H9 (cell line): ENCODE results near the gene ARHGEF7. TPM values are rescaled to one million over a fixed set of nuclear protein-coding genes. Genes with fewer than 3 reads are reported as not detected.

ENCODE experiments used
- DNase-seq: peaks from one replicate; pipeline ENCODE4 v3.0.0-alpha.2; 2017
- H2AFZ ChIP-seq: one replicate; pipeline ENCODE4 v1.6.1; 2013; ENCODE audit warnings: mild to moderate bottlenecking, low read length, control low read depth, moderate library complexity
- H2AK5ac ChIP-seq: 2 replicates; pipeline ENCODE4 v1.6.1; 2013; ENCODE audit warnings: low read length, control low read depth, mixed read lengths; ENCODE audit not compliant: insufficient read length
- H2BK120ac ChIP-seq: one replicate; pipeline ENCODE4 v1.6.1; 2013; ENCODE audit warnings: low read depth, mild to moderate bottlenecking, low read length, control low read depth, inconsistent platforms; ENCODE audit not compliant: poor library complexity, severe bottlenecking
- H2BK12ac ChIP-seq: 2 replicates; pipeline ENCODE4 v1.6.1; 2013; ENCODE audit warnings: low read length, control low read depth, mixed read lengths, low read depth; ENCODE audit not compliant: insufficient read length
- H2BK15ac ChIP-seq: 2 replicates; pipeline ENCODE4 v1.6.1; 2013; ENCODE audit warnings: low read depth, low read length, control low read depth
- H2BK20ac ChIP-seq: one replicate; pipeline ENCODE4 v1.6.1; 2013; ENCODE audit warnings: low read depth, mild to moderate bottlenecking, low read length, control low read depth, inconsistent platforms; ENCODE audit not compliant: poor library complexity, severe bottlenecking
- H2BK5ac ChIP-seq: 2 replicates; pipeline ENCODE4 v1.6.1; 2013; ENCODE audit warnings: low read length, control low read depth, mixed read lengths; ENCODE audit not compliant: insufficient read length
- H3K14ac ChIP-seq: 2 replicates; pipeline ENCODE4 v1.6.1; 2013; ENCODE audit warnings: low read length, control low read depth; ENCODE audit not compliant: insufficient read depth
- H3K18ac ChIP-seq: 2 replicates; pipeline ENCODE4 v1.6.1; 2013; ENCODE audit warnings: low read depth, mild to moderate bottlenecking, mixed read lengths, low read length, control low read depth; ENCODE audit not compliant: insufficient read length
- H3K23ac ChIP-seq: 2 replicates; pipeline ENCODE4 v1.6.1; 2013; ENCODE audit warnings: low read length, control low read depth, mixed read lengths, low read depth; ENCODE audit not compliant: insufficient read length
- H3K23me2 ChIP-seq: 2 replicates; pipeline ENCODE4 v1.6.1; 2013; ENCODE audit warnings: low read depth, mild to moderate bottlenecking, mixed read lengths, low read length, control low read depth; ENCODE audit not compliant: insufficient read length, poor library complexity, severe bottlenecking
- H3K27ac ChIP-seq: 2 replicates; pipeline ENCODE4 v1.5.1; 2013; ENCODE audit warnings: low read length, control low read depth, mixed read lengths, low read depth; ENCODE audit not compliant: insufficient read length
- H3K27me3 ChIP-seq: 2 replicates; pipeline ENCODE4 v1.6.1; 2013; ENCODE audit warnings: low read length, control low read depth, inconsistent platforms; ENCODE audit not compliant: insufficient read depth
- H3K4ac ChIP-seq: 2 replicates; pipeline ENCODE4 v1.6.1; 2013; ENCODE audit warnings: low read depth, mild to moderate bottlenecking, control low read depth, inconsistent platforms, low read length, moderate library complexity
- H3K4me1 ChIP-seq: 2 replicates; pipeline ENCODE4 v1.6.1; 2013; ENCODE audit warnings: low read length, control low read depth, inconsistent platforms; ENCODE audit not compliant: insufficient read depth
- H3K4me2 ChIP-seq: 2 replicates; pipeline ENCODE4 v1.6.1; 2013; ENCODE audit warnings: low read length, control low read depth, mixed read lengths; ENCODE audit not compliant: insufficient read length, insufficient read depth
- H3K56ac ChIP-seq: 2 replicates; pipeline ENCODE4 v1.6.1; 2013; ENCODE audit warnings: low read depth, mild to moderate bottlenecking, mixed read lengths, low read length, control low read depth; ENCODE audit not compliant: insufficient read length
- H3K79me1 ChIP-seq: 2 replicates; pipeline ENCODE4 v1.6.1; 2013; ENCODE audit warnings: low read depth, mild to moderate bottlenecking, moderate library complexity, low read length, control low read depth, inconsistent platforms; ENCODE audit not compliant: insufficient read depth, poor library complexity, severe bottlenecking
- H3K79me2 ChIP-seq: 2 replicates; pipeline ENCODE4 v1.6.1; 2013; ENCODE audit warnings: low read length, control low read depth, inconsistent platforms; ENCODE audit not compliant: insufficient read depth
- H3K9ac ChIP-seq: 2 replicates; pipeline ENCODE4 v1.6.1; 2013; ENCODE audit warnings: low read length, control low read depth, mixed read lengths; ENCODE audit not compliant: insufficient read length; ENCODE audit errors: extremely low read depth
- H3K9me3 ChIP-seq: one replicate; pipeline ENCODE4 v1.6.1; 2013; ENCODE audit warnings: low read depth, low read length, inconsistent platforms; ENCODE audit not compliant: control insufficient read depth
- H3T11ph ChIP-seq: one replicate; pipeline ENCODE4 v1.6.1; 2013; ENCODE audit warnings: mild to moderate bottlenecking, low read length, control low read depth, inconsistent platforms
- H4K20me1 ChIP-seq: one replicate; pipeline ENCODE4 v1.6.1; 2013; ENCODE audit not compliant: control insufficient read depth, insufficient read length, insufficient read depth
- H4K5ac ChIP-seq: 2 replicates; pipeline ENCODE4 v1.6.1; 2013; ENCODE audit warnings: low read depth, mild to moderate bottlenecking, mixed read lengths, low read length, control low read depth; ENCODE audit not compliant: insufficient read length
- H4K8ac ChIP-seq: replicated peaks from 2 replicates; pipeline ENCODE4 v1.6.1; 2013; ENCODE audit warnings: low read length, control low read depth, mixed read lengths, low read depth; ENCODE audit not compliant: insufficient read length
- H4K91ac ChIP-seq: 2 replicates; pipeline ENCODE4 v1.6.1; 2013; ENCODE audit warnings: low read depth, mild to moderate bottlenecking, moderate library complexity, mixed read lengths, low read length, control low read depth; ENCODE audit not compliant: insufficient read length
- H3K27ac Mint-ChIP-seq, 3 experiments: 2 replicates in 2 of 3; 3 replicates in 1 of 3; pipeline ENCODE4 v1.8.0; 2020 to 2021; ENCODE audit warnings: mixed read lengths in 3 of 3, mild to moderate bottlenecking in 1 of 3, moderate library complexity in 1 of 3
- H3K27me3 Mint-ChIP-seq: 2 replicates; pipeline ENCODE4 v1.8.0; 2021; ENCODE audit warnings: low read depth, mild to moderate bottlenecking, moderate library complexity, mixed read lengths
- H3K36me3 Mint-ChIP-seq, 3 experiments: 2 replicates in 2 of 3; 3 replicates in 1 of 3; pipeline ENCODE4 v1.8.0; 2020 to 2021; ENCODE audit warnings: low read depth in 3 of 3, mixed read lengths in 3 of 3; ENCODE audit not compliant: insufficient read depth in 1 of 3
- H3K4me1 Mint-ChIP-seq, 2 experiments: 2 replicates each; pipeline ENCODE4 v1.8.0; 2020; ENCODE audit warnings: mixed read lengths in 2 of 2
- H3K4me3 Mint-ChIP-seq, 2 experiments: 2 replicates in 1 of 2; 3 replicates in 1 of 2; pipeline ENCODE4 v1.8.0; 2020 to 2021; ENCODE audit warnings: mild to moderate bottlenecking in 2 of 2, mixed read lengths in 2 of 2, moderate library complexity in 1 of 2
- H3K9me3 Mint-ChIP-seq, 2 experiments: 2 replicates in 1 of 2; 3 replicates in 1 of 2; pipeline ENCODE4 v1.8.0; 2020; ENCODE audit warnings: mild to moderate bottlenecking in 2 of 2, mixed read lengths in 2 of 2, moderate library complexity in 1 of 2
- WGBS: extraction: QIAGEN DNeasy Blood & Tissue Kit; methylation state at CpG from one replicate; pipeline ENCODE4 v1.1.7; 2013; ENCODE audit warnings: missing lambda C conversion rate, low lambda C conversion rate, mixed read lengths; ENCODE audit not compliant: insufficient read length; ENCODE audit errors: extremely low coverage; 5-methylcytosine and 5-hydroxymethylcytosine counted together
- total RNA-seq: library from RNA; stranded (reverse); gene quantifications from 2 replicates; pipeline ENCODE4 v1.2.1, GENCODE V29; 2021
- TF ChIP-seq, protein P1 (sequence below): fragments of 200-600 bp; sonication (generic); conservative IDR thresholded peaks from 3 replicates; pipeline ENCODE4 v1.8.0; 2021; ENCODE audit warnings: antibody characterized with exemption, mild to moderate bottlenecking

Gene ARHGEF7
- total RNA-seq, 1 experiment from 2014 or later, result 51.9 TPM

DNA sequence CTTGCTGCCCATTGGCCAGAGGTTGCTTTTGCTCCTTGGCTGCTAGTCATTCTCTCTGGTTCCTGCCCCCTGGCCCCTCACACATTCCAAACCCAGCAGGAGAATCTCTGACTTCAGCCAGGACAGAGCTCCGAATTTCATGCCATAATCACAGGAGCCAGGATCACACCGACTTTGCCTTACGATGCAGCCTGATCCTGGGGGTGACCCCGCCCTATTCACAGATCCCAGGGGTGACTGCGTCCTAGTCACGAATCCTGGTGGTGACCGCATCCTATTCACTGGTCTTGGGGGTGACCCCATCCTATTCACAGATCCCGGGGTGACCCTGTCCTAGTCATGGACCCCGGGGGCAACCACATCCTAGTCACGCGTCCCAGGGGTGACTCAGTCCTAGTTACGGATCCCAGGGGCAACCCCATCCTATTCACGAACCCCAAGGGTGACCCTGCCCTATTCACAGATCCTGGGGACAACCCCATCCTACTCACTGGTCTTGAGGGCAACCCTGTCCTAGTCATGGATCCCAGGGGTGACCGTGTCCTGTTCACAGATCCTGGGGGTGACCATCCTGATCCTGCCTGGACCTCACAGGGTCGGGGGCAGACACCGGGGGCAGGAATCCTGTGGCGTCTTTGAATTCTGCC is 198.0 kb downstream of the ARHGEF7 start:
- Histone ChIP-seq H4K5ac (no peak overlapping the region), H3K18ac (no peak overlapping the region), H2BK5ac (no peak overlapping the region), H2BK120ac (no peak overlapping the region), H2BK20ac (no peak overlapping the region), H3K79me2 (0 out of 2 replicates have a peak, but pooled peaks cover 2% of the 10 kb centered on the region), H3K9me3 (no peaks in the 10 kb centered on the region), H4K20me1 (no peaks in the 10 kb centered on the region), H3K4me2 (no peak overlapping the region), H3K9ac (no peak overlapping the region), H3K56ac (no peak overlapping the region), H2AK5ac (no peak overlapping the region), H3K23me2 (no peaks in the 10 kb centered on the region), H3T11ph (no peak overlapping the region), H2BK12ac (no peak overlapping the region), H3K14ac (no peak overlapping the region), H3K23ac (no peak overlapping the region), H4K8ac (no peak overlapping the region), H3K27me3 (no peaks in the 10 kb centered on the region), H3K27ac (no peak overlapping the region), H2AFZ (no peak overlapping the region), H3K4ac (no peak overlapping the region), H3K4me1 (no peaks in the 10 kb centered on the region), H3K79me1 (no peaks in the 10 kb centered on the region), H4K91ac (no peak overlapping the region), H2BK15ac (no peak overlapping the region)
- H3K27ac Mint-ChIP-seq, result no peak overlapping the region
- peaks cover 43 to 51% (median 51%) of the 10 kb centered on the region in 3 experiments for H3K36me3 Mint-ChIP-seq
- no peaks in the 10 kb centered on the region; the same call in 1 of the 2 replicates for H3K27me3 Mint-ChIP-seq
- TF ChIP-seq, protein P1, sequence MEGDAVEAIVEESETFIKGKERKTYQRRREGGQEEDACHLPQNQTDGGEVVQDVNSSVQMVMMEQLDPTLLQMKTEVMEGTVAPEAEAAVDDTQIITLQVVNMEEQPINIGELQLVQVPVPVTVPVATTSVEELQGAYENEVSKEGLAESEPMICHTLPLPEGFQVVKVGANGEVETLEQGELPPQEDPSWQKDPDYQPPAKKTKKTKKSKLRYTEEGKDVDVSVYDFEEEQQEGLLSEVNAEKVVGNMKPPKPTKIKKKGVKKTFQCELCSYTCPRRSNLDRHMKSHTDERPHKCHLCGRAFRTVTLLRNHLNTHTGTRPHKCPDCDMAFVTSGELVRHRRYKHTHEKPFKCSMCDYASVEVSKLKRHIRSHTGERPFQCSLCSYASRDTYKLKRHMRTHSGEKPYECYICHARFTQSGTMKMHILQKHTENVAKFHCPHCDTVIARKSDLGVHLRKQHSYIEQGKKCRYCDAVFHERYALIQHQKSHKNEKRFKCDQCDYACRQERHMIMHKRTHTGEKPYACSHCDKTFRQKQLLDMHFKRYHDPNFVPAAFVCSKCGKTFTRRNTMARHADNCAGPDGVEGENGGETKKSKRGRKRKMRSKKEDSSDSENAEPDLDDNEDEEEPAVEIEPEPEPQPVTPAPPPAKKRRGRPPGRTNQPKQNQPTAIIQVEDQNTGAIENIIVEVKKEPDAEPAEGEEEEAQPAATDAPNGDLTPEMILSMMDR, result no peak
- WGBS, result no CpG with 5 or more reads among the region's 17 CpGs
- H3K4me3 Mint-ChIP-seq, result no peak overlapping the region
- DNase-seq, result no peak
- H3K4me1 Mint-ChIP-seq, result peaks cover 7 to 10% of the 10 kb centered on the region in 2 experiments
- peaks cover 37 to 44% of the 10 kb centered on the region in 2 experiments for H3K9me3 Mint-ChIP-seq
